Hematopoietic multipotent progenitor cell treated with erythropoietin and hydrocortisone succinate and interleukin-3 and kit ligand, for 15 days (in vitro differentiated cells): Measurements from ENCODE around the gene PTPN14.
A peak's percentile ranks its signal among the peaks of the same experiment; 100 is the strongest.
"Not testable (repeated sequence)": the region's sequence is repeated elsewhere in the genome, so short reads cannot be mapped to it uniquely, and the experiment has no call there.

Source experiments
- DNase-seq: peaks from one replicate; pipeline ENCODE4 v3.0.0-alpha.2; 2015; ENCODE audit warnings: low spot score

PTPN14 gene

DNA sequence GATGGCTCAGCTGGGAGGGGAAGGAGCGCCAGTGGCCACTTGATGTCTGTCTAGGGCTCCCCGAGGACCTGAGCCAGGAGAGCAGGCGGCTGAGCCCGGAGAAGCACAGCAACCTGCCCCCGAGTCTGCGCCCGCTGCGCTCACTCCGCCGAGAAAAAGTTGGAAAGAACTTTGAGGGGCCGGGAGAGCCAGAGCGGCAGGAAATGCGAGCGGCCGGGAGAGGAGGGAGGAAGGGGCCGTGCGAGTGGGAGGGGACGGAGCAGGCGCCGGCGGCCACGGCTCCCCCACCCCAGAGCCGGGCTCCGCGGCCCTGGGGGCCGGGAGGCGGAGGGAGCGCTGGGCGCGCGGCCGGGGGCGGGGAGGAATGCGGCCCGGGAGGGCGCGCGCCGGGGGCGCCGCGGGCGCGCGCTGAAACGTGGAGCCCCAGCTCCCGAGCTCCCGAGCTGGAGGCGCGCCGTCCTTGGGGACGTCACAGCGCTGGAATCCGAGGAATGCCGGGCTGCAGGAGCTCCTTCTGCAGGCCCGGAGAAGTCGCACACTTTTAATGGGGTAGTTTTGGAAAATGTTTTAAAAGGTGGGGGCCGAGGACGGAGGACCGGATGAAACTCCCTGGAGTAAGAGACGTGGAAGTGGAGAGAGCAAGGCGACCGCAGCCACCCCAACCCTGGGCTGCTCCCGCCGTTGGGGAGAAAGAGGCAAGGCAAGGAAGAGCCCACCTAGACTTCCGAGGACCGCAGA is at the start of gene PTPN14:
PTPN14 (minus strand) TSS at position 167 of the 738 bp plus-strand sequence. CDS start 86,799 bp downstream, outside the sequence.
- no peak for DNase-seq

DNA sequence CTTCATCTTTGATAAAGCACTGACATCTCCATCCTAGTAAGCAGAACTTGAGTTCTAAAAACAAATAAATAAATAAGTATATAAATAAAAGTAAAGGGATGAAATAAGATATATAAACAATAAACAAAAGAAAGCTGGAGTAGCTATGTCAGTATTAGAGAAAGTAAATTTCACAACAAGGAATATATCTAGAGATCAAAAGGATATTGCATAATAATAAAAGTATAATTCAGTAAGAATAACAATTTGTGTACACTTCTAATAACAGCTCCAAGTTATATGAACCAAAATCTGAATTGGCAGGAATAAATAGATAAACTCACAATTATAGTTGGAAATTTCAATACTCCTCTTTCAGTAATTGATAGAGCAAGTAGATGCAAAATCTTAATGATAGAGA is 41.8 kb upstream of the PTPN14 start:
- DNase-seq, result no peak

DNA sequence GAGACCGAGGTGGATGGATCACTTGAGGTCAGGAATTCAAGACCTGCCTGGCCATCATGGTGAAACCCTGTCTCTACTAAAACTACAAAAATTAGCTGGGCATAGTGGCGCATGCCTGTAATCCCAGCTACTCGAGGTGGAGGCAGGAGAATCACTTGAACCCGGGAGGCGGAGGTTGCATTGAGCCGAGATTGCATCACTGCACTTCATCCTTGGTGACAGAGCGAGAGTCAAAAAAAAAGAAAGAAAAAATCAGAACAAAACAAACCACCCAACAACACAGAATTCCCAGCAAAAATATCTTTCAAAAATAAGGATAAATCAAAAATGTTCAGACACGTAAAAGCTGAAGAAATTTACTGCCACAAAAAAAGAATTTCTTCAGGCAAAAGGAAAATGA is 40.5 kb upstream of the PTPN14 start:
- DNase-seq, result not testable (repeated sequence)

DNA sequence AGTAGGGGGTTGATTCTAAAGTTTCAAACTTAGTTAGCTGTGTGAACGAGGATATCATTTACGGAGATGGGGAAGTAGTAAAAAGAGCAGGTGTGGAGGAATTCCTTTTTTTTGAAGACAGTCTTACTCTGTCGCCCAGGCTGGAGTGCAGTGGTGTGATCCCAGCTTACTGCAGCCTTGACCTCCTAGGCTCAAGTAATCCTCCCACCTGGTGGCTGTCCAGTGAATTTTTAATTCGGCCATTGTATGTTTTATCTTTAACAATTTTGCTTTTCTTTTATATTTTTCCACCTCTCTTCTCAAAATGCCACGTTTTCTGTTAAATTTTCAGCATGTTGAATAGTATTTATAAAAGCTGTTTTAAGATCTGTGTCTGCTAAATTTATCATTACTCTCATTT is 39.3 kb upstream of the PTPN14 start:
- no peak for DNase-seq

DNA sequence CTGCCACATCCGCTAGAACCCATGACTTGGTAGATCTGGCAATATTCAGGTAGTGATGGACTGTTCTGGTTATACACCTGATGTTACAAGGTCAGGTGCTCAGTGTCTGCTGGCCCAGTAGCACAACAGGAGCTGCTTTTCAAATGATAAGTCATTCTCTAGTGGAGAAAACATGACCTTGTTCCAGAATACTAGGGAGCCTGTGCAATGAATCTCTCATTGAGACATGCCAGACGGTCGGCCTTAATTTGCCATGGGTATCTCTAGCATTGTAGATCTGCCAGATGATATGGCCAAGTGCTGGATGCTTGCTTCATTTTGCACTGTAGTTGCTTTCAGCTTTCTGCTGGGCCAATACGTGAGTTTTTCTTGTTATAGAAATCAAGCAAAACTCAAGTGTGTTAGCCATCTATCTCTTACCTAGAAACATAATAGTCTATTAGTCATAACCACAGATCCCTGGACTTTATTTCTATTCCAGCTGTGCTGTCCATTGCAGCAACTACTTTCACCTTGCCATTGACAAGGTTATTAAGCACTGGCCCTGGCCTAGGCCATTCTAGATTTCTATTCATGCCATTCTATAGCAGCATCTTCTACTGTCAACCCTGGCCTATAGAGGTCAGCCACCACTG is 37.7 kb upstream of the PTPN14 start:
- no peak for DNase-seq

DNA sequence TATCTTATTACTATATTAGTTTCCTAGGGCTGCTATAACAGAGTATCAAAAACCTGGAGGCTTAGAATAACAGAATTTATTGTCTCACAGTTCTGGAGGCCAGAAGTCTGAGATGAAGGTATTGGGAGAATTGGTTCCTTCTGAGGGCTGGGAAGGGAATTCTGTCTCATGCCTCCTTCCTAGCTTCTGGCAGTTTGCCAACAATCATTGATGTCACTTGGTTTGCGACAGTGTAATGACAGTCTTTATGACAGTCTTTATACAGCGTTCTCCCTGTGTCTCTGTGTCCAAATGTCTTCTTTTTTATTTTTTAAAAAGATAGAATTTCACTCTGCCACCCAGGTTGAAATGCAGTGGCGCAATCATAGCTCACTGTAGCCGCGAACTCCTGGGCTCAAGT is 35.8 kb upstream of the PTPN14 start:
- DNase-seq, result no peak

DNA sequence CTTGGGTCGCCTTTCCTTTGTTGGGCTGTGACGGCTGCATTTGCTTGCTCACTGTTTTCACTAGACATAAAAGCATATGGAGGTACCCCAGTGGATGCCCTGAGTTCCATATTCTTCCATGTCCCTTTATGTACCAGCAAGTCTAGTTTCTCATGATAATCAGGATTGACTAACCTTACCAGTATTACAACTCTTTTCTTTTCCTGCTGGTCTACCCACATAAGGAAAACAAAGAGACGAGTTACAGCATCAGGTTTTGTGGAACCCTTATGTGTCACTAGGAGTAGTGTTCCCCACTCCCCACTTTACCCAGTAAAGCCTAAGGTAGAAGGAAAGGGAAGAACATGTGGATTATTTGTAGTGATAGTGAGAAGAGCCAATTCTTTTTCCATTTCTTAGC is 35.2 kb upstream of the PTPN14 start:
- no peak for DNase-seq

DNA sequence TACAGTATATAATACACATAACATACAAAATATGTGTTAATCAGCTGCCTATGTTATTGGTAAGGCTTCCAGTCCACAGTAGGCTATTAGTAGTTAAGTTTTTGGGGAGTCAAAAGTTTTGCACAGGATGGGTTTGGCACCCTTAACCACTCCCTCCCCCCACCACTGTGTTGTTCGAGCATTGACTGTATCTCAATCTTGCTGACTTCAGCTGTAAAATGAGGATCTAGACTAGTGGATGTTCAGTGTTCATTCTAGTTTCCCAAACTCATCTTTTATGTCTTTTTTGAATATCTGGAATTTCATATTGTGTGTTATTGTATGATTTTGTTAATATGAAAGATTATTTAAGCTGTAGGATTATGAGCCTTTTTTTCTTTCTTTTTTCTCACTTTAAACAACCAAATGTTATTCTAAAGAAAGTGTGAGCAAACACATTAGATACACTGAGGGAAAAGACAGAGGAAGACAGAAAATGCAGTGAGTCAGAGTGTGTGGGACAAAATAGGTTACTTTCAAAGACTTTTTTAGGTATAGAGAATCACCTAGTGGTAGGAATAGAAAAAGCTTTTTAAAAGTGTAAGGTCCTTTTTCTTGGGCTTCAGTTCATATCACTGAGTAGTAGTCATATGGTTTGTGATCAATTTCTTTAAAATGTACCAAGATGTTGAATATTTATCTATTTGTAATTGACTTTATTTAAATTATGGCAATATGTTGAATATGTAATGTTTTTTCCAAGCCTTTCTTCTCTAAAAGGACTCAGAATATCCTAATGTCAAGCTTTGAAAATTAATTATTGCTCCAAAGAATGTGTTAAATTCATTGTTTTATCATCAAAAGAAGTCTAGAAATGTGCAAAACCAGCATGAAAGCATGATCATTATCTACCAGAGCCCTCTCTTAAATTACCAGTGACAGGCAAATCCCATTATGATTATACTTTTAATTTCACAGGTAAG is 33.7 kb upstream of the PTPN14 start:
- peak; percentile 18 for DNase-seq

DNA sequence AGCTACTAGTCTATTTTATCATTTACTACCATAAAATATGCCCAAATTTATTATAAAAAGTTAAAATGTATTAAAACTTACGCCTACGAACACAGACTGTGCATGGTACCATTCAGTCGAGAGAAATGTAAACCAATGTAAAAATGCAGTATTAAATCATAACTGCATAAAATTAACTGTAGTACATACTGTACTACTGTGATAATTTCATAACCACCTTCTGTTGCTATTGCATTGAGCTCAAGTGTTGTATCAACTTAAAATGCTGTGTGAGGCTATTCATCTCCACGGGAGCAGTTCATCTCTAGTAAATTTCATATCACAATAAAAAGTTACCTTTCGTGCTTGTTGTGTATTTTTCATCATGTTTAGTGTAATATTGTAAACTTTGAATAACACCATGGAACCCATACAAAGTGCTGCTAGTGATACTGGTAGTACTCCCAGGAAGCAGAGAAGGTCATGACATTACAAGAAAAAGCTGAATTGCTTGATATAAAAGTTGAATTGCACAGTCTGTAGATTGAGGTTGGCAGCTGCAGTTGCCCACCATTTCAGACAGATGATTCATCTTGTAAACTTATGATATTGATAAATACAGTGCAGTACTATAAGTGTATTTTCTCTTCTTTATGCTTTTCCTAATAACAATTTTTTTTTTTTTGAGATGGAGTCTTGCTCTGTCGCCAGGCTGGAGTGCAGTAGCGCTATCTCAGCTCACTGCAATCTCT is 32.6 kb upstream of the PTPN14 start:
- DNase-seq, result no peak

DNA sequence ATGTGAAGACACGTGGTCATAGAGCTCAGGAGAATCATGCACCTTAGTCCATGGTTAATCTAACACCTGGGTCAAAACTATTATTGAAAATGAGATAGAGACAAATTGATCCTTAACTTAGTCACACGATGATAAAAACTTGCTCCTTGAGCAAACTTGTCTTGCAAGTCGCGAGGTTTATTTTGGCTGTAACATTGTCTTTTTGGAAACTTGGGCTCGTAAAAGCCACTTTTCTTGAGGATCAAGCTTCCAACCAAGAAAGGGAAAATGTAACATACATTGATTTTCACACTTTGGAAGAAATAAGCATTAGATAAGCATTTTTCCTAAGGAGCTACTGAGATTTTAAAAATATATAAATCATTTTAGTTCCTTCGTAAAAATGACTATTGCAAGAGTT is 31.7 kb upstream of the PTPN14 start:
- DNase-seq, result no peak

DNA sequence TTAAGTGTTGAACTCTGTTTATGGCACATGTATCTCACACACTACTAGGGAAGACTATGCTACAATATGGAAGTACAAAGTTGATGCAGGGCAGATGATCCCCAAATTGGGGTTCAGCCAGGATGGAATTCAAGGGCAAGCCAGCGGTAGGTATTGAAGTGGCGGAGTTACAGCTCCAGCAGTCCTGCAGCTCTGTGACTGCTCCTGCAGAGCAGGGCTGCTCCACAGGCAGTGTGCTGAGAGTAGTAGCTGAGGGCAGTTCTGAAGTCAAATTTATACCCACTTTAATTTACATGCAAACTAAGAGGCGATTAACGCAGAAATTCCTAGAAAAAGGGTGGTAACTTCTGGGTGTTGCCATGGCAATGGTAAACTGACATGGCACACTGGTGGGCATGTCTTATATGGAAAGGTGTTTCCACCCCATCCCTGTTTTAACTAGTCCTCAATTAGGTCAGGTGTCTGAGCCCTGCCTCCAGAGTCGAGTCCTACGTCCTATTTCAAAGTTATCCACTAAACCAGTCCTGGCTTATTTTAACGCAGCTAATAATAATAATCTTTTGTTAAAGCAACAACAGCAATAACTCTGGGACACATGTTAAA is 31.0 kb upstream of the PTPN14 start:
- no peak for DNase-seq

DNA sequence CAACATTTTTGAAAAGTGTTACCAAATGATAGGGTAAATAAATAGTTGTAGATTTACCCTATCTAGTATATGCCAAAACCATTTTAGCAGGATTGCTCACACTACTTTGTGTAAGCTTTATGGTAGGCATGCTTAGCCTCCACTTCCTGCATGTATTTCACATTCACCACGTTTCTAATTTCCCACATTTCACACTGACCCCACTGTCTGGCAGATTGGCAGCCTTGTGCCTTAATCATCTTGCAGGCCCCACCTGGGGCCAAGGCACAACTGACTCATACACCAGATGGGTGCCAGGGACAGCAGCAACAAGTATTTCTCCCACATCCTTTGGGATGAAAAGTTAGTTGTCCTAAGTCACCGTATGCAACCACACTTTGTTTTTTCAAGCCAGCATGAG is 30.4 kb upstream of the PTPN14 start:
- DNase-seq, result no peak

DNA sequence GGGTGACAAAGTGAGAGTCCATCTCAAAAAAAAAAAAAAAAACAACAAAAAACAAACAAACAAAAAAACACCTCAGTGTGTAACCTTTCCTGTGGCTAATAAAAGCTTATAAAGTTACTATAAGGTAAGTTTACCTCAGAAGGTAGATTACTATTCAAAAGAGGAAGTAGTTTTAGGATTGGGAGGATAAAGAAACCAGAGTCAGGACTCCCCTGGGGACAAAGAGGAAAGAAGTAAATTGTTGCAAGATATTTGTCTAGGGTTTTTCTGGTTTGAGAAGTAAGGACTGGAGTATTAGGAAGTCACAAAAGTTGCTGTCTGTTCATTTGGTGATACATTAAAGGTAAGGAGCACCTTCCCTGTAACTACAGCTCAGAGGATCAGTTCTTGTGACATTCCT is 27.8 kb upstream of the PTPN14 start:
- no peak for DNase-seq

DNA sequence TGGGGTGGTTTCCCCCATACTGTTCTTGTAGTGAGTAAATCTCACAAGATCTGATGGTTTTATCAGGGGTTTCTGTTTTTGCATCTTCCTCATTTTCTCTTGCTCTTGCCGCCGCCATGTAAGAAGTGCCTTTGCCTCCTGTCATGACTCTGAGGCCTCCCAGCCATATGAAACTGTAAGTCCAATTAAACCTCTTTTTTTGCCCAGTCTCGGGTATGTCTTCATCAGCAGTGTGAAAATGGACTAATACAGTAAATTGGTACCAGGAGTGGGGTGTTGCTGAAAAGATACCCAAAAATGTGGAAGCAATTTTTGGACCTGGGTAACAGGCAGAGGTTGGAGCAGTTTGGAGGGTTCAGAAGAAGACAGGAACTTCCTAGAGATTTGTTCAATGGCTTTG is 24.7 kb upstream of the PTPN14 start:
- DNase-seq, result not testable (repeated sequence)

DNA sequence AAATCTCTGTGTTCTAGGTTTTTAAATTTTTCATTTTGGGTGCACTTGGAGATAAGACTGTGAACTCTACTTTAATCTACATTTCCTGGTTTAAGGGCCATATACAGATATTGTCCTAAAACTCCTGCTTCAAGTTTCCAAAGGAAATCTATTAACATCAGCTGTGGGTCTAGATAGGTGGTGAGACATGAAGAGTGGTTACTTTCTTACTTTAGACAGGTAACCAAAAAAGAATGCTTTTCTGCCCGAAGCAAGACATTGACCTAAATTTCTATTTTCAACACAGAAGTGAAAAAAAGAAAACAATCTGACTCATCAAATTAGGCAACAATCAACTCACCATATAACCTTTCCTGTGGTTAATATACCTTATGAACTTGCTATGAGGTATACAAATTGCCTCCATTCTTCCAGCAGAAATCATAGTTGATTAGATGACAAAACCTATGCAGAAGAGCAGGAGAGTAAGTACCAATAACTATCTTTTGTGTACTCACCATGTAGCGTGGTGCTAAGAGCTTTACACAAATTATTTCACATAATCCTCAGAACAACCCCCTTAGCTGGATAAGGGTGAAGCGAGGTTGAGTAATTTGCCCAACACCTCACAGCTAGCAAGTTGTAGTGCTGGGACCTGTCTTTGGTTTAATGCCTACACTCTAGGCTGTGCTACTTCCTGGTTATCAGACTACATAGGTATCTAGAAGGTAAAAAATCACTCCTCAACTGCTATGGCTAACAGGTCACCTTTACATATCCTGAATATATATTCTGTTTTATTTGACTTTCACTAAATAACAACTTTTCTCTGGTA is 23.4 kb upstream of the PTPN14 start:
- no peak for DNase-seq

DNA sequence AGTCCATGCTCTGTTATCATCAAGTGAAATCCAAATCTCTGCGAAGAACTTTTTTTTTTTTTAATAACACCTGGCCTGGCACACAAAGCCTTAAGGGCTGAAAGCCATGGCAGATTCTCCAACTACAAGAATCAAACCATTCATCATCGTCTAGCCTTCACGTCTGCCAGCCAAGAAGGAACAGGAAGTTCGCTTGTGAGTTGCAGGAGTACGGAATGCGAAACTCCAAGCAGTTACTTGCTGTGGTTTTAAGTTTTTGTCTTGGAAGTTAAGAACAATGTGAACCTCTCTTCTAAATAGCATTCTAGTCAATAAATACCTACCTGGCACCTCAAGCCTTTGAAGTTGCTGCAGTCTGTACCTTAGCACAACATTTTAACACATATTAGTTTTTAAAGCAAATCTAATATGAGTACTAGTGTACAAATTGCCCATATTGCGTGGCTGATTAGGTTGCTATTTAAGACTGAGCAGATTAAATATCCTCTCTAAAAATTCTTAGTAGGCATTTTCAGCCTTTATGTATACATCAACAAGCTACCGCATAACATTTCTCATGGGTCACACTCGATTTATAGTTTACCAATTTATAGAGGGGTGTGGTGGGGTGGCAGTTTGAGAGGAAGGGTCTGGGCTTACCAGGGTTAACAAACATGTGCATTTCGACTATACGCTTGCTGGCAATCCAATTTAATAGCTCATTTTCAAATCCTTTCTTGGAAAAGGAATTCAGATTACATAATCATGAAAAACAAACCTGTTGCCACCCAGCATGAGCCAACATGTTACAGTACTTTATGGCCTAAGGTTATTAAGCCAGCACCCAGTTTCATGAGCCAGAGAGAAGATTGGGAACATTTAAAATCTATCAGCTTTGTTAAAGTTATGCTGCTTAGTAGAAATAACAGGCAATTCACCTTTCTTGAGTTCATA is 22.2 kb upstream of the PTPN14 start:
- no peak for DNase-seq

DNA sequence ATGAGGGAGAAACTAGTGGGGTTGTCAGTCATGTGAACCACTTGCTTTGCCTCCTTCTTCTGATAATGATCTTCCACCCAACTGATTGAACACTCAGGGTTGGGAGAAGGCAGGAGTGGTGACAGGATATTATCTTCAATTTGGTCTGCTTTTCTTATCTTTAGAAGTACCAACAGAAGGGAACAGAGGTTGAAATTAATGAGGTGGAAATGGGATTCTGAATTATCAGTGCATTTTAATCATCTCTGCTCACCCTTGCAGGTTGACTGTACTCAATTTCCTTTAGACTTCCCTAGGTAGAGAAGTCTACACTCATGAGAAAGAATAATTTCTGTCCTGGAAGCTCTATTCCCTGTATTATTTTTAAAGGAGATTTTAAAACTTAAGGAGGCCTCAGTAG is 19.9 kb upstream of the PTPN14 start:
- DNase-seq, result no peak

DNA sequence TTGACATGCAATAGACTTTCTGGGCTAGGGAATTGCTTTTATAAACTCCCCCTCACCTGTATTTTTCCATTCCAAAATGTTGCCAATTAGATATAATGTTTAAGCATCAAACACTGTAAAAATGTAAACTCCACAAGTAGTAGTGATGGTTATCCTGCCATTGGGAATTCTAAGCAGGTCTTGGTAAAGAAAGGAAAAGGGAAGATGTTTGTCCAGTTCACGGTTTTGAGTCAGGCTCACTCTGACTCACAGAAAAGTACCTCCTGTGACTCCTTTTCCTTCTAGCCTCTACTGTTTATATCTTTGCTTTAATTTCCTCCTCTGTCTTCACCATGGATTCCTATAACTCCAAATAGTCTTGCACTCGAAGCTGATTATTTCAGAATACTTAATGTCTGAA is 19.0 kb upstream of the PTPN14 start:
- no peak for DNase-seq

DNA sequence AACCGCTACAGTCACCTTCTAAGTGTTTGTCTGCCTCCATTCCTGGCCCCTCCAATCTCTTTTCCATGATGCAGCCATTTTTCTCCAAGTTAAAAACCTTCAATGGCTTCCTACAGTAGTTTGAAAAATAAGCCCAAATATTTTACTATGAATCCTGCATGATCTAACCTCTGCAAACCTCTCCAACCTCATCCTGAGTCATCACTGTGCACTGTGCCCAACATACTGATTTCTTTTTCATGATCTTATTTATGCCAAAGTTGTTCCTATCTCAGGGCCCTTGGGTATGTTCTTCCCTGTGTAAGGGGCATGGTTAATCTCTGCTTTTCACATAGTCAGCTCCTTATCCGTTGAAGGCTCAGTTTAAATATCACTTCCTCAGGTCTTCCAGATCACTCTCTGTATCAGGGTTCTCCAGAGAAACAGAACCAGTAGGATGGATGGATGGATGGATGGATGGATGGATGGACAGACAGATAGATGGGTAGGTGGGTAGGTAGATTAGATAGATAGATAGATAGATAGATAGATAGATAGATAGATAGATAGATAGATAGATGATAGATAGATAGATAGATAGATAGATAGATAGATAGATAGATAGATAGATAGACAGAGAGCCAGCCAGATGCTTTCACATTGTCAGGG is 18.1 kb upstream of the PTPN14 start:
- no peak for DNase-seq
